ENCODE measurements around the gene SMG6. TPM values are rescaled to one million over a fixed set of nuclear protein-coding genes. Genes with fewer than 3 reads are reported as not detected.

The SMG6 gene
- total and polyA plus RNA-seq, 2 of the 13 experiments (the other 11 are each of a cell fraction or from before 2014, with no cell fraction given): 4.6 to 14.6 TPM

- TF ChIP-seq, protein P1, sequence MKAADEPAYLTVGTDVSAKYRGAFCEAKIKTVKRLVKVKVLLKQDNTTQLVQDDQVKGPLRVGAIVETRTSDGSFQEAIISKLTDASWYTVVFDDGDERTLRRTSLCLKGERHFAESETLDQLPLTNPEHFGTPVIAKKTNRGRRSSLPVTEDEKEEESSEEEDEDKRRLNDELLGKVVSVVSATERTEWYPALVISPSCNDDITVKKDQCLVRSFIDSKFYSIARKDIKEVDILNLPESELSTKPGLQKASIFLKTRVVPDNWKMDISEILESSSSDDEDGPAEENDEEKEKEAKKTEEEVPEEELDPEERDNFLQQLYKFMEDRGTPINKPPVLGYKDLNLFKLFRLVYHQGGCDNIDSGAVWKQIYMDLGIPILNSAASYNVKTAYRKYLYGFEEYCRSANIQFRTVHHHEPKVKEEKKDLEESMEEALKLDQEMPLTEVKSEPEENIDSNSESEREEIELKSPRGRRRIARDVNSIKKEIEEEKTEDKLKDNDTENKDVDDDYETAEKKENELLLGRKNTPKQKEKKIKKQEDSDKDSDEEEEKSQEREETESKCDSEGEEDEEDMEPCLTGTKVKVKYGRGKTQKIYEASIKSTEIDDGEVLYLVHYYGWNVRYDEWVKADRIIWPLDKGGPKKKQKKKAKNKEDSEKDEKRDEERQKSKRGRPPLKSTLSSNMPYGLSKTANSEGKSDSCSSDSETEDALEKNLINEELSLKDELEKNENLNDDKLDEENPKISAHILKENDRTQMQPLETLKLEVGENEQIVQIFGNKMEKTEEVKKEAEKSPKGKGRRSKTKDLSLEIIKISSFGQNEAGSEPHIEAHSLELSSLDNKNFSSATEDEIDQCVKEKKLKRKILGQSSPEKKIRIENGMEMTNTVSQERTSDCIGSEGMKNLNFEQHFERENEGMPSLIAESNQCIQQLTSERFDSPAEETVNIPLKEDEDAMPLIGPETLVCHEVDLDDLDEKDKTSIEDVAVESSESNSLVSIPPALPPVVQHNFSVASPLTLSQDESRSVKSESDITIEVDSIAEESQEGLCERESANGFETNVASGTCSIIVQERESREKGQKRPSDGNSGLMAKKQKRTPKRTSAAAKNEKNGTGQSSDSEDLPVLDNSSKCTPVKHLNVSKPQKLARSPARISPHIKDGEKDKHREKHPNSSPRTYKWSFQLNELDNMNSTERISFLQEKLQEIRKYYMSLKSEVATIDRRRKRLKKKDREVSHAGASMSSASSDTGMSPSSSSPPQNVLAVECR (CRISPR knock-in tag; IDR thresholded peaks at IDR 0.05; ENCODE audit: borderline replicate concordance): no peak
- TF ChIP-seq ZFYVE20 (CRISPR knock-in tag; IDR thresholded peaks at IDR 0.05; ENCODE audit: borderline replicate concordance, low read depth) (no peak), RELA (CRISPR knock-in tag; IDR thresholded peaks at IDR 0.05) (no peak), MAFK (conservative IDR thresholded peaks at IDR 0.05 in 1 of 2, IDR thresholded peaks at IDR 0.05 in 1 of 2; ENCODE audit: low read length in 2 of 2) (no peak), TEAD3 (CRISPR knock-in tag; optimal IDR thresholded peaks at IDR 0.05; ENCODE audit: borderline replicate concordance) (peak; percentile 29), MYC (CRISPR knock-in tag; IDR thresholded peaks at IDR 0.05; ENCODE audit: borderline replicate concordance) (no peak), SOX6 (IDR thresholded peaks at IDR 0.05) (no peak), SOX6 (CRISPR knock-in tag; IDR thresholded peaks at IDR 0.05) (peak; percentile 59; the same call in 1 of the 2 replicates), MXI1 (IDR thresholded peaks at IDR 0.05; ENCODE audit: borderline replicate concordance, low read depth, low read length) (peak; percentile 43; the same call in 1 of the 3 replicates), ZNF296 (CRISPR knock-in tag; conservative IDR thresholded peaks at IDR 0.05) (no peak), TRIM24 (CRISPR knock-in tag; IDR thresholded peaks at IDR 0.05) (0 out of 2 replicates have a peak, but pooled peaks have one; percentile 24), EP300 (IDR thresholded peaks at IDR 0.05; ENCODE audit: low read depth in 2 of 2, low read length in 2 of 2) (peak; percentile 48 to 64; a peak in 1 of 4 replicates), EP300 (CRISPR knock-in tag; IDR thresholded peaks at IDR 0.05; ENCODE audit: borderline replicate concordance) (no peak), ZNF644 (CRISPR knock-in tag; IDR thresholded peaks at IDR 0.05; ENCODE audit: low read depth) (no peak), ZNF17 (CRISPR knock-in tag; IDR thresholded peaks at IDR 0.05) (no peak), ZNF75D (CRISPR knock-in tag; IDR thresholded peaks at IDR 0.05; ENCODE audit: borderline replicate concordance) (no peak), RXRB (CRISPR knock-in tag; IDR thresholded peaks at IDR 0.05; ENCODE audit: borderline replicate concordance) (peak; percentile 65), ZSCAN30 (CRISPR knock-in tag; IDR thresholded peaks at IDR 0.05) (no peak), NFKBIZ (CRISPR knock-in tag; IDR thresholded peaks at IDR 0.05) (0 out of 2 replicates have a peak, but pooled peaks have one; percentile 35), ZNF687 (CRISPR knock-in tag; IDR thresholded peaks at IDR 0.05) (no peak)
- TF ChIP-seq, protein P2, sequence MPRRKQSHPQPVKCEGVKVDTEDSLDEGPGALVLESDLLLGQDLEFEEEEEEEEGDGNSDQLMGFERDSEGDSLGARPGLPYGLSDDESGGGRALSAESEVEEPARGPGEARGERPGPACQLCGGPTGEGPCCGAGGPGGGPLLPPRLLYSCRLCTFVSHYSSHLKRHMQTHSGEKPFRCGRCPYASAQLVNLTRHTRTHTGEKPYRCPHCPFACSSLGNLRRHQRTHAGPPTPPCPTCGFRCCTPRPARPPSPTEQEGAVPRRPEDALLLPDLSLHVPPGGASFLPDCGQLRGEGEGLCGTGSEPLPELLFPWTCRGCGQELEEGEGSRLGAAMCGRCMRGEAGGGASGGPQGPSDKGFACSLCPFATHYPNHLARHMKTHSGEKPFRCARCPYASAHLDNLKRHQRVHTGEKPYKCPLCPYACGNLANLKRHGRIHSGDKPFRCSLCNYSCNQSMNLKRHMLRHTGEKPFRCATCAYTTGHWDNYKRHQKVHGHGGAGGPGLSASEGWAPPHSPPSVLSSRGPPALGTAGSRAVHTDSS (CRISPR knock-in tag; conservative IDR thresholded peaks at IDR 0.05): no peak
Measured at GRCh38 chr17:2157675-2158395, 145.8 kb downstream of the SMG6 start (continued).

Data from HepG2 (cell line).